HepG2 (cell line): ENCODE results near the gene EIF4EBP3. TPM values are rescaled to one million over a fixed set of nuclear protein-coding genes. Genes with fewer than 3 reads are reported as not detected.

Experiments
- ATAC-seq: fragments of 200-7000 bp; cut with Tn5 transposase; 3 replicates; pipeline ENCODE4 v1.9.1; 2020; ENCODE audit warnings: mild to moderate bottlenecking, moderate library complexity
- BruUV-seq: library from RNA; stranded (reverse); fragments of 400-500 nt; replicated peaks from 2 replicates; lab custom pipeline; 2021; lab: Mats Ljungman, UMichigan
- CTCF ChIA-PET: fragments of 300-600 bp; formaldehyde crosslinking; extraction: SDS; loops from one replicate; lab custom pipeline; 2021; ENCODE audit warnings: low total read pairs, inconsistent platforms, low intra/inter-chr PET ratio; lab: Yijun Ruan, JAX
- POLR2A ChIA-PET: fragments of 350-600 bp; sonication (Branson Sonifier 250); formaldehyde crosslinking; loops from one replicate; lab custom pipeline; 2020; ENCODE audit warnings: antibody characterized with exemption, inconsistent platforms; lab: Yijun Ruan, JAX
- DNase-seq: peaks from one replicate; pipeline ENCODE4 v3.0.0-alpha.2; 2015; ENCODE audit warnings: low spot score
- FAIRE-seq: peaks from 3 replicates; lab custom pipeline; 2011; peaks lifted over from hg19 to GRCh38; lab: Jason Lieb, UNC
- H2AFZ ChIP-seq: one replicate; pipeline ENCODE4 v1.6.1; 2011; ENCODE audit warnings: low read length, inconsistent platforms
- H3K27ac ChIP-seq: fragments of 300-600 bp; 3 replicates; pipeline ENCODE4 v1.8.0; 2011; ENCODE audit warnings: mixed run types, mild to moderate bottlenecking, mixed read lengths, low read length, inconsistent platforms; ENCODE audit not compliant: insufficient read depth; ENCODE audit errors: extremely low read length
- H3K27me3 ChIP-seq, 2 experiments: fragments of 200-600 bp in 1 of 2; 2 replicates in 1 of 2; 3 replicates in 1 of 2; pipeline versions ENCODE4 v1.6.0 to v1.8.0; 2011; ENCODE audit warnings: low read length in 2 of 2, mild to moderate bottlenecking in 2 of 2, moderate library complexity in 2 of 2, inconsistent platforms in 1 of 2; ENCODE audit not compliant: insufficient read depth in 2 of 2, control insufficient read depth in 1 of 2
- H3K36me3 ChIP-seq, 2 experiments: fragments of 200-600 bp in 1 of 2; replicated peaks in 1 of 2; 2 replicates in 1 of 2; 3 replicates in 1 of 2; pipeline versions ENCODE4 v1.5.1 to v1.8.0; 2011; ENCODE audit warnings: low read length in 2 of 2, inconsistent platforms in 1 of 2; ENCODE audit not compliant: insufficient read depth in 2 of 2, control insufficient read depth in 1 of 2
- H3K4me1 ChIP-seq: 2 replicates; pipeline ENCODE4 v1.5.1; 2012; ENCODE audit warnings: low read length, inconsistent platforms; ENCODE audit not compliant: insufficient read depth
- H3K4me2 ChIP-seq: 2 replicates; pipeline ENCODE4 v1.6.0; 2011; ENCODE audit warnings: low read depth, low read length, inconsistent platforms
- H3K4me3 ChIP-seq, 3 experiments: fragments of 200-600 bp in 1 of 3; sonication (generic), shearing (Covaris generic) in 1 of 3; replicated peaks in 1 of 3; 2 replicates each; pipeline ENCODE4 v1.5.1; 2011 to 2016; ENCODE audit warnings: low read length in 3 of 3, inconsistent platforms in 2 of 3, low read depth in 2 of 3, mild to moderate bottlenecking in 2 of 3, control low read depth in 1 of 3, mixed read lengths in 1 of 3; ENCODE audit not compliant: insufficient read depth in 1 of 3
- H3K79me2 ChIP-seq: one replicate; pipeline ENCODE4 v1.6.1; 2011; ENCODE audit warnings: low read length, inconsistent platforms; ENCODE audit not compliant: insufficient read depth
- H3K9ac ChIP-seq: 2 replicates; pipeline ENCODE4 v1.6.0; 2011; ENCODE audit warnings: mild to moderate bottlenecking, low read depth, low read length, inconsistent platforms; ENCODE audit not compliant: insufficient read depth
- H3K9me3 ChIP-seq: 2 replicates; pipeline ENCODE4 v1.5.1; 2012; ENCODE audit warnings: mild to moderate bottlenecking, low read length
- H4K20me1 ChIP-seq: 2 replicates; pipeline ENCODE4 v1.6.0; 2011; ENCODE audit warnings: inconsistent platforms, mild to moderate bottlenecking, low read length, moderate library complexity; ENCODE audit not compliant: insufficient read depth
- ARNTL ChIP-seq: sonication (generic); formaldehyde crosslinking; IDR thresholded peaks from 2 replicates; pipeline ENCODE4 v1.4.0; 2020; ENCODE audit warnings: mild to moderate bottlenecking, missing genetic modification reagents
- IRX3 ChIP-seq: sonication (generic); formaldehyde crosslinking; IDR thresholded peaks from 2 replicates; pipeline ENCODE4 v1.8.1; 2023; ENCODE audit warnings: mild to moderate bottlenecking, low read depth, missing genetic modification reagents, borderline replicate concordance
- MAZ ChIP-seq, 2 experiments: sonication (generic) in 1 of 2; formaldehyde crosslinking in 1 of 2; IDR thresholded peaks; 2 replicates each; pipeline versions ENCODE4 v1.5.0 to v1.6.1; 2012 to 2020; ENCODE audit warnings: low read depth in 2 of 2, mild to moderate bottlenecking in 2 of 2, borderline replicate concordance in 1 of 2, improper control_type of control experiment in 1 of 2, low read length in 1 of 2, missing genetic modification reagents in 1 of 2, moderate library complexity in 1 of 2
- RORA ChIP-seq: sonication (generic); formaldehyde crosslinking; IDR thresholded peaks from 2 replicates; pipeline ENCODE4 v1.5.0; 2020; ENCODE audit warnings: mild to moderate bottlenecking, missing genetic modification reagents, moderate library complexity
- SKIL ChIP-seq: sonication (generic); formaldehyde crosslinking; IDR thresholded peaks from 2 replicates; pipeline ENCODE4 v1.8.0; 2022; ENCODE audit warnings: missing genetic modification reagents, mild to moderate bottlenecking, moderate library complexity, borderline replicate concordance
- SMC3 ChIP-seq: IDR thresholded peaks from 2 replicates; pipeline ENCODE4 v1.6.1; 2011; ENCODE audit warnings: low read length, improper control_type of control experiment
- SNAPC2 ChIP-seq: sonication (generic); formaldehyde crosslinking; IDR thresholded peaks from 2 replicates; pipeline ENCODE4 v1.8.1; 2022; ENCODE audit warnings: mild to moderate bottlenecking, missing genetic modification reagents
- SRF ChIP-seq: IDR thresholded peaks from 2 replicates; pipeline ENCODE4 v1.6.1; 2011; ENCODE audit warnings: mild to moderate bottlenecking, low read depth, low read length, moderate library complexity
- TAF1 ChIP-seq: sonication (generic); formaldehyde crosslinking; IDR thresholded peaks from 2 replicates; pipeline ENCODE4 v1.4.0; 2020; ENCODE audit warnings: missing genetic modification reagents
- ZBTB8A ChIP-seq: sonication (generic); formaldehyde crosslinking; IDR thresholded peaks from 2 replicates; pipeline ENCODE4 v1.4.0; 2020; ENCODE audit warnings: mild to moderate bottlenecking, low read depth, missing genetic modification reagents, borderline replicate concordance
- ZNF281 ChIP-seq: sonication (generic); formaldehyde crosslinking; IDR thresholded peaks from 2 replicates; pipeline ENCODE4 v1.4.0; 2020; ENCODE audit warnings: missing genetic modification reagents, borderline replicate concordance
- ZNF576 ChIP-seq: sonication (generic); formaldehyde crosslinking; IDR thresholded peaks from 2 replicates; pipeline ENCODE4 v1.4.0; 2020; ENCODE audit warnings: mild to moderate bottlenecking, missing genetic modification reagents
- ZNF597 ChIP-seq: sonication (generic); formaldehyde crosslinking; IDR thresholded peaks from 2 replicates; pipeline ENCODE4 v1.5.0; 2020; ENCODE audit warnings: missing genetic modification reagents
- ZNF607 ChIP-seq: sonication (generic); formaldehyde crosslinking; IDR thresholded peaks from 2 replicates; pipeline ENCODE4 v1.5.1; 2020; ENCODE audit warnings: missing genetic modification reagents, mild to moderate bottlenecking, borderline replicate concordance
- WGBS: methylation state at CpG from one replicate; pipeline ENCODE4 v1.1.6; 2017; ENCODE audit warnings: low lambda C conversion rate; 5-methylcytosine and 5-hydroxymethylcytosine counted together
- in situ Hi-C: cut with HindIII; loops from 2 replicates; pipeline ENCODE4 v1.10.0; 2017; ENCODE audit warnings: low pct_unique_long_range_greater_than_20kb; ENCODE audit not compliant: extremely low pct_ligation_motif_present
- intact Hi-C: fragments of 100-400 bp; cut with micrococcal nuclease; formaldehyde crosslinking; loops from one replicate; pipeline ENCODE4 v1.10.0; 2022; ENCODE audit not compliant: unreplicated experiment
- polyA plus RNA-seq, 8 experiments: library from polyadenylated mRNA; depleted of rRNA in 3 of 8; stranded (reverse) in 7 of 8; unstranded in 1 of 8; fragments of >200 nt; fragmentation: Illumina TruSeq in 4 of 8; extraction: Trizol in 4 of 8; gene quantifications; 2 replicates each; pipeline versions ENCODE4 v1.2.1 to v1.2.3, GENCODE V29; 2011 to 2016; ENCODE audit warnings: low read depth in 4 of 8, missing spikeins in 1 of 8, mixed read lengths in 1 of 8; ENCODE audit not compliant: insufficient read depth in 1 of 8
- total RNA-seq, 5 experiments: library from RNA; depleted of rRNA; stranded (reverse); fragments of >200 nt; fragmentation: Illumina TruSeq; extraction: Trizol; gene quantifications; 2 replicates each; pipeline ENCODE4 v1.2.3, GENCODE V29; 2016; ENCODE audit warnings: low read depth in 1 of 5

EIF4EBP3 gene
- total and polyA plus RNA-seq, 2 of the 13 experiments (the other 11 are each of a cell fraction or from before 2014, with no cell fraction given), result 0.61 to 1.7 TPM

- TF ChIP-seq MAZ (IDR thresholded peaks at IDR 0.05; ENCODE audit: borderline replicate concordance, low read depth, low read length) (no peak), MAZ (CRISPR knock-in tag; IDR thresholded peaks at IDR 0.05; ENCODE audit: low read depth) (no peak)
These were observed 20.4 kb downstream of the EIF4EBP3 start (continued) for GRCh38 chr5:140567871-140568270.

- Histone ChIP-seq H2AFZ (no peak overlapping the region), H3K27me3 (peaks cover 0 to 4% of the 10 kb centered on the region in 2 experiments; a peak in 1 of 5 replicates), H3K9me3 (no peaks in the 10 kb centered on the region), H3K4me1 (peaks cover 32% of the 10 kb centered on the region), H3K36me3 (no peaks in the 10 kb centered on the region), H3K79me2 (no peaks in the 10 kb centered on the region), H3K27ac (no peak overlapping the region), H3K4me3 (no peak overlapping the region), H3K4me2 (no peak overlapping the region), H4K20me1 (no peaks in the 10 kb centered on the region), H3K9ac (no peak overlapping the region)
- in situ Hi-C loops, result loop anchor here (10.0 kb wide), 1 partner anchor 156 kb away; no protein-coding TSS in a partner anchor
- no peak for ATAC-seq
- ChIA-PET CTCF (no interaction called here), POLR2A (no interaction called here)
- WGBS, result 68% methylated on average over 2 of the region's 2 CpGs
- intact Hi-C loops, result no loop called here
- BruUV-seq, result no TSS peak
- FAIRE-seq, result no peak
- DNase-seq, result no peak
- TF ChIP-seq SRF (no peak), ZNF281 (CRISPR knock-in tag) (no peak), RORA (no peak), ARNTL (CRISPR knock-in tag) (no peak), ZNF576 (CRISPR knock-in tag) (no peak), ZNF597 (CRISPR knock-in tag) (no peak), SMC3 (no peak), TAF1 (CRISPR knock-in tag) (no peak), ZBTB8A (CRISPR knock-in tag) (no peak), ZNF607 (no peak), SNAPC2 (no peak), SKIL (CRISPR knock-in tag) (no peak), IRX3 (CRISPR knock-in tag) (no peak)
These were observed 21.1 kb downstream of the EIF4EBP3 start for GRCh38 chr5:140568443-140569063.
